GM23338 (cell line): ENCODE results near the gene HRH3. TPM values are rescaled to one million over a fixed set of nuclear protein-coding genes. Genes with fewer than 3 reads are reported as not detected.

Source experiments
- ATAC-seq: fragments of 200-7000 bp; cut with Tn5 transposase; 3 replicates; pipeline ENCODE4 v1.9.1; 2020
- DNase-seq: peaks from one replicate; pipeline ENCODE4 v3.0.0-alpha.2; 2015; ENCODE audit warnings: low spot score
- H2AFZ ChIP-seq: fragments of 200-600 bp; sonication (generic); 2 replicates; pipeline ENCODE4 v1.8.0; 2016; ENCODE audit warnings: antibody characterized with exemption, mild to moderate bottlenecking, moderate library complexity
- H3F3A ChIP-seq: fragments of 200-600 bp; sonication (generic); replicated peaks from 2 replicates; pipeline ENCODE4 v1.8.0; 2017; ENCODE audit warnings: antibody characterized with exemption, mixed run types, low read depth
- H3K27ac ChIP-seq: fragments of 200-600 bp; sonication (generic); 2 replicates; pipeline ENCODE4 v1.6.1; 2016; ENCODE audit warnings: low read depth
- H3K27me3 ChIP-seq: fragments of 200-600 bp; sonication (generic); 2 replicates; pipeline ENCODE4 v1.8.0; 2016; ENCODE audit warnings: mild to moderate bottlenecking, mixed run types, moderate library complexity; ENCODE audit not compliant: insufficient read depth
- H3K36me3 ChIP-seq: fragments of 200-600 bp; sonication (generic); 2 replicates; pipeline ENCODE4 v1.8.0; 2016; ENCODE audit warnings: mild to moderate bottlenecking; ENCODE audit not compliant: insufficient read depth
- H3K4me1 ChIP-seq: fragments of 200-600 bp; sonication (generic); 2 replicates; pipeline ENCODE4 v1.8.0; 2016; ENCODE audit warnings: mild to moderate bottlenecking, moderate library complexity; ENCODE audit not compliant: insufficient read depth
- H3K4me2 ChIP-seq: fragments of 200-600 bp; sonication (generic); 2 replicates; pipeline ENCODE4 v1.7.1; 2017; ENCODE audit warnings: mixed run types
- H3K4me3 ChIP-seq: fragments of 200-600 bp; sonication (generic); 2 replicates; pipeline ENCODE4 v1.6.1; 2016; ENCODE audit warnings: mixed run types
- H3K79me2 ChIP-seq: fragments of 200-600 bp; sonication (generic); replicated peaks from 2 replicates; pipeline ENCODE4 v1.8.0; 2017; ENCODE audit warnings: mild to moderate bottlenecking; ENCODE audit not compliant: insufficient read depth
- H3K9me2 ChIP-seq: fragments of 200-600 bp; sonication (generic); 2 replicates; pipeline ENCODE4 v1.8.0; 2017; ENCODE audit not compliant: insufficient read depth
- H4K20me1 ChIP-seq: fragments of 200-600 bp; sonication (generic); replicated peaks from 2 replicates; pipeline ENCODE4 v1.8.0; 2017; ENCODE audit warnings: mild to moderate bottlenecking; ENCODE audit not compliant: insufficient read depth
- H3K27ac Mint-ChIP-seq: 2 replicates; pipeline ENCODE4 v1.8.0; 2020; ENCODE audit warnings: inconsistent platforms, mild to moderate bottlenecking, moderate library complexity, mixed read lengths
- H3K27me3 Mint-ChIP-seq: 3 replicates; pipeline ENCODE4 v1.8.0; 2022; ENCODE audit warnings: low read depth, mild to moderate bottlenecking, moderate library complexity, mixed read lengths, inconsistent platforms; ENCODE audit not compliant: insufficient read depth, poor library complexity
- H3K36me3 Mint-ChIP-seq: 3 replicates; pipeline ENCODE4 v1.8.0; 2021; ENCODE audit warnings: low read depth, mild to moderate bottlenecking, inconsistent platforms, moderate library complexity, mixed read lengths
- H3K4me1 Mint-ChIP-seq: 3 replicates; pipeline ENCODE4 v1.8.0; 2020; ENCODE audit warnings: mild to moderate bottlenecking, inconsistent platforms, mixed read lengths
- H3K4me3 Mint-ChIP-seq: 3 replicates; pipeline ENCODE4 v1.8.0; 2021; ENCODE audit warnings: moderate library complexity, mild to moderate bottlenecking, inconsistent platforms, mixed read lengths
- H3K9me3 Mint-ChIP-seq: 3 replicates; pipeline ENCODE4 v1.8.0; 2020; ENCODE audit warnings: moderate library complexity, mild to moderate bottlenecking, inconsistent platforms, mixed read lengths
- CREB1 ChIP-seq: fragments of 250-450 bp; sonication (Bioruptor Pico); IDR thresholded peaks from 2 replicates; pipeline ENCODE4 v1.5.0; 2020; ENCODE audit warnings: low read depth, mild to moderate bottlenecking, moderate library complexity
- CTCF ChIP-seq, 2 experiments: fragments of 200-600 bp in 1 of 2; sonication (generic) in 1 of 2; conservative IDR thresholded peaks; 2 replicates each; pipeline versions ENCODE4 v1.5.1 to v1.6.1; 2016 to 2017; ENCODE audit warnings: antibody characterized with exemption in 2 of 2, low read depth in 2 of 2, mild to moderate bottlenecking in 2 of 2, moderate library complexity in 1 of 2
- EZH2 ChIP-seq: fragments of 200-600 bp; sonication (generic); IDR thresholded peaks from one replicate; pipeline ENCODE4 v1.8.0; 2017; ENCODE audit warnings: antibody characterized with exemption, mild to moderate bottlenecking, low read depth; ENCODE audit not compliant: unreplicated experiment
- EZH2phosphoT487 ChIP-seq: fragments of 200-600 bp; sonication (generic); IDR thresholded peaks from one replicate; pipeline ENCODE4 v1.8.1; 2018; ENCODE audit warnings: antibody characterized with exemption; ENCODE audit not compliant: unreplicated experiment
- NANOG ChIP-seq: IDR thresholded peaks from 2 replicates; pipeline ENCODE4 v1.6.1; 2016; ENCODE audit warnings: antibody characterized with exemption, borderline replicate concordance
- POLR2AphosphoS5 ChIP-seq: IDR thresholded peaks from 2 replicates; pipeline ENCODE4 v1.6.1; 2016; ENCODE audit warnings: antibody characterized with exemption, low read depth
- REST ChIP-seq: IDR thresholded peaks from one replicate; pipeline ENCODE4 v1.6.1; 2018; ENCODE audit warnings: antibody characterized with exemption; ENCODE audit not compliant: unreplicated experiment
- ZNF114 ChIP-seq: fragments of 250-450 bp; sonication (Bioruptor Pico); IDR thresholded peaks from 2 replicates; pipeline ENCODE4 v1.5.0; 2020; ENCODE audit warnings: mild to moderate bottlenecking, moderate library complexity
- polyA plus RNA-seq: library from polyadenylated mRNA; unstranded; fragments of >200 nt; fragmentation: Nextera tagmentation; extraction: Ambion mirVana; gene quantifications from 2 replicates; pipeline ENCODE4 v1.2.1, GENCODE V29; 2016
- total RNA-seq: library from RNA; depleted of rRNA; stranded (reverse); fragments of >200 nt; shearing (Covaris generic); gene quantifications from 2 replicates; pipeline ENCODE4 v1.2.3, GENCODE V29; 2014; rRNA removed

The HRH3 gene
- total and polyA plus RNA-seq, 2 experiments from 2014 or later, result 1.5 to 5.2 TPM

- TF ChIP-seq REST (no peak), ZNF114 (CRISPR knock-in tag) (no peak), EZH2 (no peak), CTCF (conservative IDR thresholded peaks at IDR 0.05; ENCODE audit: low read depth in 2 of 2) (no peak), POLR2AphosphoS5 (no peak), EZH2phosphoT487 (no peak), NANOG (no peak), CREB1 (CRISPR knock-in tag) (no peak)
Observed at GRCh38 chr20:62167474-62167873, 52.6 kb downstream of the HRH3 start (continued).

GRCh38 chr20:62165762-62166399 is 54.2 kb downstream of the HRH3 start:
- Mint-ChIP-seq H3K4me3 (no peak overlapping the region), H3K27ac (no peak overlapping the region), H3K9me3 (no peaks in the 10 kb centered on the region), H3K27me3 (peaks cover 13% of the 10 kb centered on the region), H3K4me1 (no peaks in the 10 kb centered on the region), H3K36me3 (peaks cover 46% of the 10 kb centered on the region)
- H3K36me3 ChIP-seq, result peaks cover 26% of the 10 kb centered on the region
- TF ChIP-seq EZH2, result no peak
- H3K4me2 ChIP-seq, result no peak overlapping the region
- no peaks in the 10 kb centered on the region for H3F3A ChIP-seq
- no peaks in the 10 kb centered on the region for H3K79me2 ChIP-seq
- no peaks in the 10 kb centered on the region for H3K27me3 ChIP-seq
- H2AFZ ChIP-seq, result no peak overlapping the region
- DNase-seq, result no peak
- no peak for ATAC-seq
- H3K4me1 ChIP-seq, result no peaks in the 10 kb centered on the region
- no peak overlapping the region for H3K4me3 ChIP-seq
- H3K9me2 ChIP-seq, result no peaks in the 10 kb centered on the region
- H4K20me1 ChIP-seq, result no peaks in the 10 kb centered on the region; the same call in 1 of the 2 replicates
- no peak overlapping the region for H3K27ac ChIP-seq

Other genes with a start within 250 kb of the HRH3 start
- gene TAF4, start 154.4 kb downstream of the HRH3 start, total RNA-seq, result 33.9 and 60.0 TPM in 2 replicates
- gene TAF4, start 154.4 kb downstream of the HRH3 start, polyA plus RNA-seq, result 7.2 and 7.8 TPM in 2 replicates
- gene LSM14B, start 97.8 kb downstream of the HRH3 start, total RNA-seq, result 46.3 and 55.7 TPM in 2 replicates
- gene LSM14B, start 97.8 kb downstream of the HRH3 start, polyA plus RNA-seq, result 9.6 and 12.1 TPM in 2 replicates
- 357 and 427 TPM in 2 replicates for gene PSMA7, start 76.9 kb downstream of the HRH3 start, total RNA-seq
- 610 and 628 TPM in 2 replicates for gene PSMA7, start 76.9 kb downstream of the HRH3 start, polyA plus RNA-seq
- gene SS18L1, start 76.5 kb downstream of the HRH3 start, total RNA-seq, result 24.6 and 32.6 TPM in 2 replicates
- 6.5 and 7.3 TPM in 2 replicates for gene SS18L1, start 76.5 kb downstream of the HRH3 start, polyA plus RNA-seq
- 11.3 and 13.6 TPM in 2 replicates for gene MTG2, start 37.2 kb downstream of the HRH3 start, total RNA-seq
- 11.7 and 15.4 TPM in 2 replicates for gene MTG2, start 37.2 kb downstream of the HRH3 start, polyA plus RNA-seq
- 24.2 and 31.2 TPM in 2 replicates for gene OSBPL2, start 18.2 kb upstream of the HRH3 start, total RNA-seq
- gene OSBPL2, start 18.2 kb upstream of the HRH3 start, polyA plus RNA-seq, result 16.6 and 19.4 TPM in 2 replicates
- 223 and 243 TPM in 2 replicates for gene ADRM1, start 82.7 kb upstream of the HRH3 start, total RNA-seq
- 206 and 224 TPM in 2 replicates for gene ADRM1, start 82.7 kb upstream of the HRH3 start, polyA plus RNA-seq
- 215 and 298 TPM in 2 replicates for gene LAMA5, start 147.0 kb upstream of the HRH3 start, total RNA-seq
- gene LAMA5, start 147.0 kb upstream of the HRH3 start, polyA plus RNA-seq, result 192 and 201 TPM in 2 replicates
- gene RPS21, start 166.8 kb upstream of the HRH3 start, total RNA-seq, result 759 and 964 TPM in 2 replicates
- 2,298 and 2,471 TPM in 2 replicates for gene RPS21, start 166.8 kb upstream of the HRH3 start, polyA plus RNA-seq
- 12.6 and 12.7 TPM in 2 replicates for gene CABLES2, start 187.0 kb upstream of the HRH3 start, total RNA-seq
- gene CABLES2, start 187.0 kb upstream of the HRH3 start, polyA plus RNA-seq, result 4.3 and 5.1 TPM in 2 replicates
- 0.66 and 1.1 TPM in 2 replicates for gene RBBP8NL, start 207.3 kb upstream of the HRH3 start, total RNA-seq
- 0.10 and 0.64 TPM in 2 replicates for gene RBBP8NL, start 207.3 kb upstream of the HRH3 start, polyA plus RNA-seq